ENCODE data around the gene MPO. TPM values are rescaled to one million over a fixed set of nuclear protein-coding genes. Genes with fewer than 3 reads are reported as not detected.

The MPO gene
- total and polyA plus RNA-seq, 10 of the 15 experiments (the other 5 are each of a cell fraction or from before 2014, with no cell fraction given), result 0.06 to 0.49 (median 0.14) TPM

- Histone ChIP-seq H3K9me3 (replicated peaks; ENCODE audit: control insufficient read depth, insufficient read depth, low read length) (no peaks in the 10 kb centered on the region), H3K27me3 (replicated peaks in 1 of 2; ENCODE audit: control insufficient read depth in 2 of 2, insufficient read depth in 2 of 2, low read length in 1 of 2) (no peaks in the 10 kb centered on the region), H3K4me3 (no peak overlapping the region), H3K36me3 (ENCODE audit: control insufficient read depth in 2 of 2, insufficient read depth in 2 of 2, low read length in 1 of 2) (0 out of 4 replicates have a peak, but pooled peaks cover 0 to under 1% of the 10 kb centered on the region in 2 experiments), H3K4me1 (ENCODE audit: control insufficient read depth, insufficient read depth, low read length) (peaks cover 7% of the 10 kb centered on the region), H4K20me1 (ENCODE audit: control insufficient read depth, insufficient read depth) (no peaks in the 10 kb centered on the region), H3K9ac (ENCODE audit: control insufficient read depth, insufficient read depth, low read length) (no peak overlapping the region), H3K27ac (ENCODE audit: control insufficient read depth, insufficient read depth) (no peak overlapping the region), H2AFZ (ENCODE audit: control insufficient read depth, low read depth, low read length) (no peak overlapping the region), H3K4me2 (ENCODE audit: control insufficient read depth, insufficient read depth) (no peak overlapping the region), H3K79me2 (ENCODE audit: control insufficient read depth, insufficient read depth, low read length) (no peaks in the 10 kb centered on the region)
- ChIA-PET CTCF (interaction anchor here (1.1 to 6.5 kb wide), 6 partner anchors 11 to 133 kb away, joined by 3 to 163 read pairs (median 4); partner anchors contain the start of gene RNF43), POLR2A (interaction anchor here (1.1 kb wide), 1 partner anchor 30 kb away, joined by 3 read pairs; no protein-coding TSS in a partner anchor), RAD21 (ENCODE audit: unreplicated experiment) (interaction anchor here (2.5 to 10.9 kb wide), 2 partner anchors 27 to 102 kb away, joined by 8 to 227 read pairs; partner anchors contain the start of gene RNF43), SMC1A (ENCODE audit: uncharacterized antibody, unreplicated experiment) (interaction anchor here (1.0 to 12.9 kb wide), 8 partner anchors 13 to 307 kb away, joined by 3 to 249 read pairs (median 4); no protein-coding TSS in a partner anchor)
- FAIRE-seq (no peak), ATAC-seq (no peak), DNase-seq (ENCODE audit: low read depth, low spot score) (no peak)
- BruUV-seq (replicated peaks), result no TSS peak
- intact Hi-C loops (cut with micrococcal nuclease; ENCODE audit: unreplicated experiment) (no loop called here), in situ Hi-C loops (cut with MboI) (loop anchor here (5.0 kb wide), 1 partner anchor 132 kb away; no protein-coding TSS in a partner anchor)
- TF ChIP-seq ATF3 (IDR thresholded peaks at IDR 0.05; ENCODE audit: borderline replicate concordance, extremely low read depth, low read depth, low read length) (no peak), ZNF274 (IDR thresholded peaks at IDR 0.05; ENCODE audit: insufficient read depth, insufficient read length) (no peak), FOXM1 (IDR thresholded peaks at IDR 0.05; ENCODE audit: low read depth, low read length) (no peak), ELK1 (IDR thresholded peaks at IDR 0.05; ENCODE audit: low read depth, low read length) (no peak)
- 63% methylated on average over 6 of the region's 6 CpGs for WGBS (ENCODE audit: insufficient coverage, insufficient replicate concordance, low lambda C conversion rate, missing lambda C conversion rate)
Measured at GRCh38 chr17:58315281-58315711, 34.6 kb upstream of the MPO start.

Measured in GM12878 (cell line).